Retinal pigment epithelial cell (primary cell): ENCODE results near the gene EYS.
A peak's percentile ranks its signal among the peaks of the same experiment; 100 is the strongest.
"Not testable (repeated sequence)": the region's sequence is repeated elsewhere in the genome, so short reads cannot be mapped to it uniquely, and the experiment has no call there.

ENCODE experiments used
- DNase-seq: peaks from one replicate; pipeline ENCODE4 v3.0.0-alpha.2; 2010; ENCODE audit warnings: low read depth
- H3K4me3 ChIP-seq: 2 replicates; pipeline ENCODE4 v1.5.1; 2011; ENCODE audit warnings: mild to moderate bottlenecking, low read length, control low read depth, moderate library complexity
- TF ChIP-seq, protein P1 (sequence below): conservative IDR thresholded peaks from 2 replicates; pipeline ENCODE4 v1.5.1; 2011; ENCODE audit warnings: low read depth, low read length, control low read depth, inconsistent platforms

Gene EYS

GRCh38 chr6:63805808-63806572 lies 1901.0 kb downstream of the EYS start:
- TF ChIP-seq, protein P1, sequence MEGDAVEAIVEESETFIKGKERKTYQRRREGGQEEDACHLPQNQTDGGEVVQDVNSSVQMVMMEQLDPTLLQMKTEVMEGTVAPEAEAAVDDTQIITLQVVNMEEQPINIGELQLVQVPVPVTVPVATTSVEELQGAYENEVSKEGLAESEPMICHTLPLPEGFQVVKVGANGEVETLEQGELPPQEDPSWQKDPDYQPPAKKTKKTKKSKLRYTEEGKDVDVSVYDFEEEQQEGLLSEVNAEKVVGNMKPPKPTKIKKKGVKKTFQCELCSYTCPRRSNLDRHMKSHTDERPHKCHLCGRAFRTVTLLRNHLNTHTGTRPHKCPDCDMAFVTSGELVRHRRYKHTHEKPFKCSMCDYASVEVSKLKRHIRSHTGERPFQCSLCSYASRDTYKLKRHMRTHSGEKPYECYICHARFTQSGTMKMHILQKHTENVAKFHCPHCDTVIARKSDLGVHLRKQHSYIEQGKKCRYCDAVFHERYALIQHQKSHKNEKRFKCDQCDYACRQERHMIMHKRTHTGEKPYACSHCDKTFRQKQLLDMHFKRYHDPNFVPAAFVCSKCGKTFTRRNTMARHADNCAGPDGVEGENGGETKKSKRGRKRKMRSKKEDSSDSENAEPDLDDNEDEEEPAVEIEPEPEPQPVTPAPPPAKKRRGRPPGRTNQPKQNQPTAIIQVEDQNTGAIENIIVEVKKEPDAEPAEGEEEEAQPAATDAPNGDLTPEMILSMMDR, result no peak
- H3K4me3 ChIP-seq, result peak overlapping the region; percentile 16
- DNase-seq, result peak; percentile 58

DNA sequence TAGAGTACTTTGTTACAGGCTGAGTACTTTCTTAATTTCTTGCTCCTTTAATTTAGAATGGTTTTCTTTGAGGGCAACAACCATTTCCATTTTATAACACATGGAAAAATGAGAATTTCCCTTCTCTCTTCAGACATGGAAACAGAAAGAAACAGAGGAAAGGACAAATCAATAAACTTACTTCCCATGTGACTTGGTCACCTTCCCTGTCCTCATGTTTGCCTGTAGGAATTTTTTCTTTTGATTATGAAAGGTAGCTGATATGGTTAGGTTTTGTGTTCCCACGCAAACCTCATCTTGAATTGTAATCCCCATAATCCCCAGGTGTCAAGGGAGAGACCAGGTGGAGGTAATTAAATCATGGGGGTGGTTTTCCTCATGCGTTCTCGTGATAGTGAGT lies 1901.7 kb downstream of the EYS start:
- no peak for DNase-seq
- H3K4me3 ChIP-seq, result no peak overlapping the region
- TF ChIP-seq, protein P1, result no peak

DNA sequence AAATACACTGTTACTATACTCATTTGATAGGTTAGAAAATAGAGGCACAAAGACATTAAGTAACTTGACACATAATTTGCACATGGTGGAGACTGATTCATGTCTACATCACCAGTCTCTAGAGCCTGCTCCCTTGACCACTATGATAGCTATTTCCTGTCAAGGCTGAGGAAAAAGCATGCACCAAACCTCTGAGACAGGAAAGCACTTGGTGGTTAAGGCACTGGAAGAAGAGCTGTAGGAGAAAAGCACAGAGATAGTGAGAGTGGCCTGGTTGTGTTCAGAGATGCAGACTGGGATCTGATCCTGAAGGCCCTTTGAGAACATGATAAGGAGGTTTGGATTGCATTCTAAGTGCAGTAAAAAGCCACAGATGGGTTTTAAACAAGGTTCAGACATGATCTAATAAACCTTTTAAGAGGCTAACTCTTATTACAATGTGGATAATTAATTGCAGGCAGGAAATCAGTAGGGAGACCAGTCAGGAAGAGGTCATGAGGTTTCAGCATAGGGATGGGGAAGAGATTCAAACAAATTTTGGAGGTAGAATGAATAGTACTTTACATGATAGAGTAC lies 1902.6 kb downstream of the EYS start:
- DNase-seq, result no peak
- TF ChIP-seq, protein P1, result no peak

GRCh38 chr6:63803371-63803770 lies 1903.7 kb downstream of the EYS start:
- no peak for DNase-seq
- TF ChIP-seq, protein P1, result no peak
- H3K4me3 ChIP-seq, result no peak overlapping the region

More for the DNA sequence above, 1902.6 kb downstream of the EYS start:
- no peak overlapping the region for H3K4me3 ChIP-seq

GRCh38 chr6:63802606-63803206 lies 1904.3 kb downstream of the EYS start:
- no peak for DNase-seq
- H3K4me3 ChIP-seq, result no peak overlapping the region
- TF ChIP-seq, protein P1, result peak; percentile 73

GRCh38 chr6:63800386-63800785 lies 1906.6 kb downstream of the EYS start:
- H3K4me3 ChIP-seq, DNase-seq: not testable (repeated sequence)

DNA sequence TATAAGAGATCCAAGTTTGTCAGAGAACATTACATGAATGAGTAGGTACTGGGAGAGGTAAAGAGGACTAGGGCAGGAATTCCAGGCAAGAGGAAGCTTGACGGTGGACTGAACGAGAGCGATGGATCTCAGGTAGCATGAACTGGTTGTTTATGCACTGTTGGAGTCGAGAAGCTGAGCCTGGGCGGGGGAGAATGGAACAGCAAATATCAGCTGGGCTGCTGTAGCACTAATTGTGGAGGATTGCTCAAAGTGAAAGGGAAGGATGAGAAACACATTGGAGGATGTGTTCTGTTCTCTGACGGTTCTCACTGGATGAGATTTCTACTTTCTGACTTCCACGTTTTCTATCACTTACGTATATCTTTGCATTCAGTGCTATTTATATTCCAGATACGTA lies 1907.2 kb downstream of the EYS start:
- no peak for DNase-seq
- TF ChIP-seq, protein P1, result no peak
- H3K4me3 ChIP-seq, result no peak overlapping the region
